Measurements from ENCODE around the gene PRRC2C.
A peak's percentile ranks its signal among the peaks of the same experiment; 100 is the strongest.

The PRRC2C gene

GRCh38 chr1:171563675-171564074 lies 78.3 kb downstream of the PRRC2C start:
- no peak overlapping the region for H3K4me3 ChIP-seq (ENCODE audit: low read length)
- peak; percentile 20 for DNase-seq (ENCODE audit: low read depth)
- TF ChIP-seq CTCF (conservative IDR thresholded peaks at IDR 0.05; ENCODE audit: low read length): no peak

GRCh38 chr1:171566467-171566866 lies 81.1 kb downstream of the PRRC2C start:
- TF ChIP-seq CTCF (conservative IDR thresholded peaks at IDR 0.05; ENCODE audit: low read length): no peak

GRCh38 chr1:171570295-171570694 lies 85.0 kb downstream of the PRRC2C start:
- DNase-seq (ENCODE audit: low read depth): no peak

More at GRCh38 chr1:171566467-171566866, 81.1 kb downstream of the PRRC2C start:
- DNase-seq (ENCODE audit: low read depth): no peak
- H3K4me3 ChIP-seq (ENCODE audit: low read length): no peak overlapping the region

GRCh38 chr1:171576144-171576543 lies 90.8 kb downstream of the PRRC2C start:
- TF ChIP-seq CTCF (conservative IDR thresholded peaks at IDR 0.05; ENCODE audit: low read length): no peak
- no peak for DNase-seq (ENCODE audit: low read depth)

More at GRCh38 chr1:171570295-171570694, 85.0 kb downstream of the PRRC2C start:
- no peak overlapping the region for H3K4me3 ChIP-seq (ENCODE audit: low read length)
- no peak for TF ChIP-seq CTCF (conservative IDR thresholded peaks at IDR 0.05; ENCODE audit: low read length)

GRCh38 chr1:171581226-171581625 lies 95.9 kb downstream of the PRRC2C start:
- no peak overlapping the region for H3K4me3 ChIP-seq (ENCODE audit: low read length)
- TF ChIP-seq CTCF (conservative IDR thresholded peaks at IDR 0.05; ENCODE audit: low read length): no peak
- DNase-seq (ENCODE audit: low read depth): no peak

More at GRCh38 chr1:171576144-171576543, 90.8 kb downstream of the PRRC2C start:
- no peak overlapping the region for H3K4me3 ChIP-seq (ENCODE audit: low read length)

GRCh38 chr1:171581766-171582165 lies 96.4 kb downstream of the PRRC2C start:
- no peak overlapping the region for H3K4me3 ChIP-seq (ENCODE audit: low read length)
- TF ChIP-seq CTCF (conservative IDR thresholded peaks at IDR 0.05; ENCODE audit: low read length): no peak
- DNase-seq (ENCODE audit: low read depth): no peak

- TF ChIP-seq CTCF (conservative IDR thresholded peaks at IDR 0.05; ENCODE audit: low read length): no peak
- DNase-seq (ENCODE audit: low read depth): no peak
- no peak overlapping the region for H3K4me3 ChIP-seq (ENCODE audit: low read length)
Measured at GRCh38 chr1:171582589-171582988, 97.3 kb downstream of the PRRC2C start.
